Hepatocyte (in vitro differentiated cells): ENCODE data around the gene STUB1. TPM values are rescaled to one million over a fixed set of nuclear protein-coding genes. Genes with fewer than 3 reads are reported as not detected.

ENCODE experiments used
- DNase-seq: peaks from one replicate; pipeline ENCODE4 v3.0.0-alpha.2; 2016; ENCODE audit warnings: low spot score
- H2AFZ ChIP-seq: fragments of 200-600 bp; sonication (generic); 2 replicates; pipeline ENCODE4 v1.6.0; 2016; ENCODE audit warnings: antibody characterized with exemption, mild to moderate bottlenecking
- H3K27ac ChIP-seq: fragments of 200-600 bp; sonication (generic); 2 replicates; pipeline ENCODE4 v1.5.1; 2016; ENCODE audit warnings: mild to moderate bottlenecking
- H3K27me3 ChIP-seq: fragments of 200-600 bp; sonication (generic); 2 replicates; pipeline ENCODE4 v1.6.1; 2016
- H3K36me3 ChIP-seq: fragments of 200-600 bp; sonication (generic); replicated peaks from 2 replicates; pipeline ENCODE4 v1.5.1; 2016; ENCODE audit warnings: low read depth; ENCODE audit not compliant: insufficient read depth
- H3K4me1 ChIP-seq: fragments of 200-600 bp; sonication (generic); 2 replicates; pipeline ENCODE4 v1.5.1; 2016; ENCODE audit warnings: mild to moderate bottlenecking, moderate library complexity; ENCODE audit not compliant: insufficient read depth
- H3K4me2 ChIP-seq: fragments of 200-600 bp; sonication (generic); 2 replicates; pipeline ENCODE4 v1.6.0; 2016
- H3K4me3 ChIP-seq: fragments of 200-600 bp; sonication (generic); 2 replicates; pipeline ENCODE4 v1.5.1; 2016; ENCODE audit warnings: mild to moderate bottlenecking
- H3K79me2 ChIP-seq: fragments of 200-600 bp; sonication (generic); 2 replicates; pipeline ENCODE4 v1.6.0; 2017; ENCODE audit warnings: mild to moderate bottlenecking
- H3K9me2 ChIP-seq: fragments of 200-600 bp; sonication (generic); replicated peaks from 2 replicates; pipeline ENCODE4 v1.6.0; 2017; ENCODE audit warnings: mild to moderate bottlenecking; ENCODE audit not compliant: insufficient read depth
- H3K9me3 ChIP-seq: fragments of 200-600 bp; sonication (generic); 2 replicates; pipeline ENCODE4 v1.5.1; 2016; ENCODE audit warnings: low read depth, mild to moderate bottlenecking
- H4K20me1 ChIP-seq: fragments of 200-600 bp; sonication (generic); 2 replicates; pipeline ENCODE4 v1.6.0; 2016; ENCODE audit warnings: mild to moderate bottlenecking; ENCODE audit not compliant: insufficient read depth, poor library complexity, severe bottlenecking
- CTCF ChIP-seq: fragments of 200-600 bp; sonication (generic); IDR thresholded peaks from 2 replicates; pipeline ENCODE4 v1.5.1; 2016; ENCODE audit warnings: antibody characterized with exemption, mild to moderate bottlenecking; ENCODE audit not compliant: poor library complexity
- EZH2 ChIP-seq: fragments of 200-600 bp; sonication (generic); IDR thresholded peaks from 2 replicates; pipeline ENCODE4 v1.6.1; 2016; ENCODE audit warnings: antibody characterized with exemption, mild to moderate bottlenecking, borderline replicate concordance
- EZH2phosphoT487 ChIP-seq: fragments of 200-600 bp; sonication (generic); IDR thresholded peaks from one replicate; pipeline ENCODE4 v1.6.1; 2018; ENCODE audit warnings: antibody characterized with exemption, mild to moderate bottlenecking, low read depth, moderate library complexity; ENCODE audit not compliant: unreplicated experiment, severe bottlenecking
- WGBS: methylation state at CpG from one replicate; pipeline ENCODE4 v1.1.6; 2016; ENCODE audit warnings: low lambda C conversion rate; ENCODE audit errors: missing lambda C conversion rate; 5-methylcytosine and 5-hydroxymethylcytosine counted together
- polyA plus RNA-seq: library from polyadenylated mRNA; unstranded; fragments of >200 nt; fragmentation: Nextera tagmentation; extraction: Ambion mirVana; gene quantifications from 2 replicates; pipeline ENCODE4 v1.2.1, GENCODE V29; 2016
- total RNA-seq: library from RNA; depleted of rRNA; stranded (reverse); fragments of >200 nt; gene quantifications from 2 replicates; pipeline ENCODE4 v1.2.3, GENCODE V29; 2014

STUB1 gene
- total and polyA plus RNA-seq, 2 experiments from 2014 or later = 116 to 249 TPM

DNA sequence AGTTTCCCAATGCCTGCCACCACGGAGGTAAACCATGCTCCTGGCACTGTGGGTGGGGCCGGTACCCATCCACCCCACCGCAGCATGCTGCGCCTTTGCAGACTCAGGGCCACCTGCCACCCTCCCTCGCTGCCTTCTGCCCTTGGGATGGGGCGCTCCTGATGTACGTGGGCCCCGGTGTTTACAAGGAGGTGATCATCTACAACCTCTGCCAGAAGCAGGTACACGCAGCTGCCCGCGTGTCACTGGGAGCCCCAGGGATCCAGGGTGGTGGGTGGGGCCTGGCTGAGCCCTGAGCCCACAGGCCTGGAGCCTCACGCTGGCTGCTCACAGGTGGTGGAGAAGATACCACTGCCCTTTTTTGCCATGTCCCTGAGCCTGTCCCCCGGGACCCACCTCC is 13.6 kb upstream of the STUB1 start:
- no peaks in the 10 kb centered on the region for H3K9me2 ChIP-seq
- WGBS = 92% methylated on average over 13 of the region's 13 CpGs

GRCh38 chr16:667113-667779 is 13.0 kb upstream of the STUB1 start:
- H3K4me2 ChIP-seq = peak overlapping the region; percentile 61
- no peaks in the 10 kb centered on the region for H3K9me2 ChIP-seq
- H3K9me3 ChIP-seq = no peaks in the 10 kb centered on the region
- peak overlapping the region; percentile 69 for H3K27ac ChIP-seq
- H3K4me3 ChIP-seq = no peak overlapping the region
- H4K20me1 ChIP-seq = no peaks in the 10 kb centered on the region
- no peaks in the 10 kb centered on the region for H3K36me3 ChIP-seq
- peaks cover 23% of the 10 kb centered on the region for H3K79me2 ChIP-seq
- WGBS = 91% methylated on average over 21 of the region's 22 CpGs
- peaks cover 4% of the 10 kb centered on the region for H3K4me1 ChIP-seq
- TF ChIP-seq EZH2phosphoT487 = no peak
- TF ChIP-seq CTCF = no peak
- no peak for TF ChIP-seq EZH2
- H3K27me3 ChIP-seq = no peaks in the 10 kb centered on the region
- peak overlapping the region; percentile 86 for H2AFZ ChIP-seq
- DNase-seq = no peak

More for the DNA sequence above, 13.6 kb upstream of the STUB1 start:
- Histone ChIP-seq H2AFZ (no peak overlapping the region), H3K4me1 (peaks cover 4% of the 10 kb centered on the region), H3K9me3 (no peaks in the 10 kb centered on the region), H4K20me1 (no peaks in the 10 kb centered on the region), H3K79me2 (peaks cover 23% of the 10 kb centered on the region), H3K4me3 (no peak overlapping the region), H3K36me3 (no peaks in the 10 kb centered on the region), H3K4me2 (no peak overlapping the region), H3K27me3 (no peaks in the 10 kb centered on the region), H3K27ac (no peak overlapping the region)
- TF ChIP-seq EZH2 (no peak), CTCF (no peak), EZH2phosphoT487 (no peak)
- no peak for DNase-seq

- TF ChIP-seq EZH2 (no peak), EZH2phosphoT487 (no peak), CTCF (peak; percentile 83)
- Histone ChIP-seq H3K36me3 (no peaks in the 10 kb centered on the region), H4K20me1 (no peaks in the 10 kb centered on the region), H3K9me3 (no peaks in the 10 kb centered on the region), H3K4me1 (peaks cover 4% of the 10 kb centered on the region), H3K27me3 (no peaks in the 10 kb centered on the region), H3K79me2 (peaks cover 23% of the 10 kb centered on the region), H3K27ac (peak within 1 kb of the TSS; percentile 74), H3K9me2 (no peaks in the 10 kb centered on the region), H3K4me2 (peak within 1 kb of the TSS; percentile 96), H3K4me3 (peak within 1 kb of the TSS; percentile 92), H2AFZ (peak within 1 kb of the TSS; percentile 86)
- DNase-seq = peak; percentile 97
- WGBS = under 1% methylated on average over 30 of the region's 78 CpGs
Measured at GRCh38 chr16:667780-668518, 12.3 kb upstream of the STUB1 start, which contains the start of gene RHOT2. RHOT2 (plus strand) TSS chr16:668132; CDS start chr16:668200, 68 bp downstream.
